ENCODE measurements around the gene MAPRE2.
A peak's percentile ranks its signal among the peaks of the same experiment; 100 is the strongest.

The MAPRE2 gene

DNA sequence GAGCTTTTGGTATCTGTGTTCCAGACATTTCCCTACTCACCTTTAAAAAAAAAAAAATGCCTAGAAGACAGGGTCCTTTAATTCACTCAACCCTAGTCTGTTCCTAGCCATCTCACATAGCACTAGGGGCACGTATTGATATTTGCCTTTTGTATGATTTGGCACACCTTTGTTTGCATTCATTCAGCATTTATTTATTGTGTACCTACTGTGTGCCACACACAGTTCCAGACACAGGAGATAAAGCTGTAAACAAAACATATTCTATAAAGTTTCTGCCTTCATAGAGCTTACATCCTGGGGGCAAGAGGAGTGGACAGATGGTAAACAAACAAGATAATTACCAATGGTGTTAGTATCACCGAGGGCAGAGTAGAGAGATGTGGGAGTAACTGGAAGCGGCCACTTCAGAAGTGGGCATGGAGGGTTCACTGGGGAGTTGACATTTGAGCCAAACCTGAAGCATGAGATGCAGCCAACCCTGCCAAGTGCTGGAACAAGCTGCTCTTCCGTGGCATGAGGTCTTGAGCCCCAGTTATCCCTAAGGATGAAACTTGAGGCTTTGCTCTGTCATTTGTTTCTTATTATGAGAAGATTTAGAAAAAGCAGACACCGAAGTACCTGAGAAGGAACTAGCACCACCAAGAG is 18.2 kb downstream of the MAPRE2 start:
- no peak overlapping the region for H3K9ac ChIP-seq (ENCODE audit: low read length in 5 of 5)
- H3K27ac ChIP-seq (ENCODE audit: low read depth, low read length): no peak overlapping the region
- H3K36me3 ChIP-seq (ENCODE audit: control insufficient read depth in 5 of 5, insufficient read depth in 5 of 5, low read length in 5 of 5): no peaks in the 10 kb centered on the region
- H3K4me3 ChIP-seq (ENCODE audit: low read depth in 1 of 5, low read length in 5 of 5): no peak overlapping the region
- peaks cover 0 to 10% (median 8%) of the 10 kb centered on the region in 5 donors for H3K4me1 ChIP-seq (ENCODE audit: control insufficient read depth in 5 of 5, insufficient read depth in 5 of 5, low read length in 5 of 5)
- no peaks in the 10 kb centered on the region for H3K27me3 ChIP-seq (ENCODE audit: control insufficient read depth in 5 of 5, insufficient read depth in 4 of 5, low read length in 5 of 5)
- no peaks in the 10 kb centered on the region for H3K9me3 ChIP-seq (ENCODE audit: control insufficient read depth in 5 of 5, low read length in 5 of 5)

DNA sequence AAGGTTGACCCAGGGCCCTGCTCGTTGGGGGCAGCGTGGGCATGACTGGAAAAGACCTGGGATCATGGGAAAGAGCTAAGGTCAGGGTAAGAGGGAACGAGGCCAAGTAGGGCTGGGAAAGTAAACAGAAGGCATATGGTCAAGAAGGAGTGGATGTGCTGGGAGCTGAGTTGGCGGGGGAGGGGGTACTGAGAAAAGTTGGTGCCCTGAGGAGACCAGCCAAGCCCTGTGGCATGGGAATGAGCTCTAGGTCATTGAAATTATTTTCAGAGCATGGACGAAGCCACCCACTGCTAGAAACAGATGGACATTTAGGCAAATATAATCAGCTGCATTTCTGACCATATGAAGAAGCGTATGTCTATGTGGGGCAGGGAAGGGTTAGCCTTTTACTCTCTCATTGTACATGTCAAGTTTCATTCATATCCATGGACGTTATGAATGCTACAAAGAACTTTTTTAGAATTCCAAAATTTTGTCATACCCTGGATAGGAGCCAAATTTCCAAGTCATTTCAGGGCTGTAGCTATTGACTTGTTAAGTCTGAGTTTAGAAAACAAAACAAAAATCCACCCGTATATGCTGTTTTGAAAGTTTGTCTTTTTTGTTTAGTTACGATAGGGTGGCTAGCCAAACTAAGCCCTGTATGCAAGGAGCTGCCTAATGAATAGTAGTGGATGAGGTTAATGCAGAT is 19.1 kb downstream of the MAPRE2 start:
- Histone ChIP-seq H3K27ac (ENCODE audit: low read depth, low read length) (no peak overlapping the region), H3K9me3 (ENCODE audit: control insufficient read depth in 5 of 5, low read length in 5 of 5) (no peaks in the 10 kb centered on the region), H3K4me3 (ENCODE audit: low read depth in 1 of 5, low read length in 5 of 5) (no peak overlapping the region), H3K36me3 (ENCODE audit: control insufficient read depth in 5 of 5, insufficient read depth in 5 of 5, low read length in 5 of 5) (no peaks in the 10 kb centered on the region), H3K9ac (ENCODE audit: low read length in 5 of 5) (no peak overlapping the region), H3K4me1 (ENCODE audit: control insufficient read depth in 5 of 5, insufficient read depth in 5 of 5, low read length in 5 of 5) (peaks cover 0 to 10% (median 8%) of the 10 kb centered on the region in 5 donors), H3K27me3 (ENCODE audit: control insufficient read depth in 5 of 5, insufficient read depth in 4 of 5, low read length in 5 of 5) (no peaks in the 10 kb centered on the region)

DNA sequence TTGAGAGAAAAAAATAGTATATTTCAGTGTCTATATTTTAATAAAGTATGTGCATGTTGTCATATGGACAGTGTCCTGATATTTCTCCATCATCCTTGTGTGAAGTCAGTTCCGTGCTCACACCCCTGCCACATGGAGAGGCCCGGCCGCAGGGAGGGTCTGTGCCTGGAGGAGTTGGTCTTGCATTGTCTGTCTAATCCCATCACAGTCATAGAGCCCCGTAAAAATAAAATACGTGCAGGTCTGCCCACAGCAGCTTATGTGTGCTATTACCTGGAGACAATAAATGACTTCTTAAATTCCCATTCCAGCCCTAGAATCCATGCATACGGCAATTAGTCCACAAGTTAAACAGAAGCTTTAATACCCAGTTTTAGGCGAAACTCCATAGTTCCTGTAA is 20.1 kb downstream of the MAPRE2 start:
- Histone ChIP-seq H3K9ac (ENCODE audit: low read length in 5 of 5) (no peak overlapping the region), H3K36me3 (ENCODE audit: control insufficient read depth in 5 of 5, insufficient read depth in 5 of 5, low read length in 5 of 5) (no peaks in the 10 kb centered on the region), H3K4me3 (ENCODE audit: low read depth in 1 of 5, low read length in 5 of 5) (no peak overlapping the region), H3K27ac (ENCODE audit: low read depth, low read length) (no peak overlapping the region), H3K4me1 (ENCODE audit: control insufficient read depth in 5 of 5, insufficient read depth in 5 of 5, low read length in 5 of 5) (peaks cover 0 to 10% (median 8%) of the 10 kb centered on the region in 5 donors), H3K9me3 (ENCODE audit: control insufficient read depth in 5 of 5, low read length in 5 of 5) (no peaks in the 10 kb centered on the region), H3K27me3 (ENCODE audit: control insufficient read depth in 5 of 5, insufficient read depth in 4 of 5, low read length in 5 of 5) (no peaks in the 10 kb centered on the region)

- peaks cover 0 to 10% (median 8%) of the 10 kb centered on the region in 5 donors for H3K4me1 ChIP-seq (ENCODE audit: control insufficient read depth in 5 of 5, insufficient read depth in 5 of 5, low read length in 5 of 5)
- H3K9ac ChIP-seq (ENCODE audit: low read length in 5 of 5): no peak overlapping the region
- H3K36me3 ChIP-seq (ENCODE audit: control insufficient read depth in 5 of 5, insufficient read depth in 5 of 5, low read length in 5 of 5): no peaks in the 10 kb centered on the region
- H3K27me3 ChIP-seq (ENCODE audit: control insufficient read depth in 5 of 5, insufficient read depth in 4 of 5, low read length in 5 of 5): no peaks in the 10 kb centered on the region
- H3K27ac ChIP-seq (ENCODE audit: low read depth, low read length): no peak overlapping the region
- H3K9me3 ChIP-seq (ENCODE audit: control insufficient read depth in 5 of 5, low read length in 5 of 5): no peaks in the 10 kb centered on the region
- H3K4me3 ChIP-seq (ENCODE audit: low read depth in 1 of 5, low read length in 5 of 5): no peak overlapping the region
Observed at GRCh38 chr18:35061804-35062203, 20.6 kb downstream of the MAPRE2 start.

DNA sequence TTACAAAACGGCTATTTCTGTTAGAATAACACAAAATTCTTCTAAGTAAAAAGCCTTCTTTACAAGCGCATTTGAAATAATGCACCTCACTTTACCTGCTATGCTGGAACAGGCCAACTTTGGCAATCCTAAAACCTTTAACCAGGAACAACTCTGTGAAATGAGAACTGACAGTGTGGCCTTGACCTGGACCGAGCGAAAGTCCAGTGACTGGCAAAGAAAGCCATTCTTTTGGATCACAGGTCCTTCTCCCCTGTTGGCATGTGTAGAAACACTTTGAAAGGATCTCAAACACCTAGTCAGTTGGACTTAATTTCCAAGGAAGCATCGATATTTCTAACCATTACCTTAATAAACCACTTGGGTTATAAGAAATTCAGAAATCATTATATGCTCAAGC is 21.2 kb downstream of the MAPRE2 start:
- Histone ChIP-seq H3K36me3 (ENCODE audit: control insufficient read depth in 5 of 5, insufficient read depth in 5 of 5, low read length in 5 of 5) (no peaks in the 10 kb centered on the region), H3K27ac (ENCODE audit: low read depth, low read length) (no peak overlapping the region), H3K4me1 (ENCODE audit: control insufficient read depth in 5 of 5, insufficient read depth in 5 of 5, low read length in 5 of 5) (peaks cover 0 to 10% (median 8%) of the 10 kb centered on the region in 5 donors), H3K27me3 (ENCODE audit: control insufficient read depth in 5 of 5, insufficient read depth in 4 of 5, low read length in 5 of 5) (no peaks in the 10 kb centered on the region), H3K9ac (ENCODE audit: low read length in 5 of 5) (no peak overlapping the region), H3K9me3 (ENCODE audit: control insufficient read depth in 5 of 5, low read length in 5 of 5) (no peaks in the 10 kb centered on the region), H3K4me3 (ENCODE audit: low read depth in 1 of 5, low read length in 5 of 5) (no peak overlapping the region)

DNA sequence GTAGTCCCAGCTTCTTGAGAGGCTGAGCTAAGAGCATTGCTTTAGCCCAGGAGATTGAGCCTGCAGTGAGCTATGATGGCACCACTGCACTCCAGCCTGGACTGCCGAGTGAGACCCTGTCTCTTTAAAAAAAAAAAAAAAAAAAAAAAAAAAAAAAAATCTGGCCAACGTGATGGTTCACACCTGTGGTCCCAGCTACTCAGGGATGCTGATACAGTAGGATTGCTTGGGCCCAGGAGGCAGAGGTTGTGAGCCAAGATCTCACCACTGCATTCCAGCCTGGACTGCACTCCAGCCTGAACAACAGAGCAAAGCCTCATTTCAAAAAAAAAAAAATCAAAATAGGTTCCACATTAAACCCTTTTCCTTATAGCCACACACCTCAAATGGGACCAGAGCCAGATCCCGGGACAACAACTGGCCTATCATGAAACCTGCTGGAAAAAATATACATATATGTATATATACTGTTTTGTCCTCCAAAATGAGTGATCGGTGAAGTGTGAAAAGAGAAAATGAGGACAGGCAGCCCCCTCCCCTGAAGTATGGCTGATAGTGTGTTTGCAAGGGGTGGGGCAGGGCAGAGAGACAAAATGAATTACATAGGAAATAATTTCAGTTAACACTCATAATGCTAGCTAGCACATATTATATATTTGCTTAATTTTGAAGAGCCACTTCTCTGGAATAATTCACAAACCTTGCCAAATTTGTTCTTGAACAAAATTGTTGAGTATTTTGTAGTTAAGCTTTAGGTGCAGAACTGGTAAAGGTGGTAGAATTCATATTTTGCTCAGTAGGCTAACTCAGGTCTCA is 22.9 kb downstream of the MAPRE2 start:
- Histone ChIP-seq H3K27ac (ENCODE audit: low read depth, low read length) (no peak overlapping the region), H3K9me3 (ENCODE audit: control insufficient read depth in 5 of 5, low read length in 5 of 5) (no peaks in the 10 kb centered on the region), H3K36me3 (ENCODE audit: control insufficient read depth in 5 of 5, insufficient read depth in 5 of 5, low read length in 5 of 5) (no peaks in the 10 kb centered on the region), H3K9ac (ENCODE audit: low read length in 5 of 5) (no peak overlapping the region), H3K27me3 (ENCODE audit: control insufficient read depth in 5 of 5, insufficient read depth in 4 of 5, low read length in 5 of 5) (no peaks in the 10 kb centered on the region), H3K4me1 (ENCODE audit: control insufficient read depth in 5 of 5, insufficient read depth in 5 of 5, low read length in 5 of 5) (peaks cover 0 to 10% (median 8%) of the 10 kb centered on the region in 5 donors), H3K4me3 (ENCODE audit: low read depth in 1 of 5, low read length in 5 of 5) (no peak overlapping the region)

- Histone ChIP-seq H3K4me3 (ENCODE audit: low read depth in 1 of 5, low read length in 5 of 5) (no peak overlapping the region), H3K4me1 (ENCODE audit: control insufficient read depth in 5 of 5, insufficient read depth in 5 of 5, low read length in 5 of 5) (peaks cover 0 to 10% (median 6%) of the 10 kb centered on the region in 5 donors), H3K27me3 (ENCODE audit: control insufficient read depth in 5 of 5, insufficient read depth in 4 of 5, low read length in 5 of 5) (no peaks in the 10 kb centered on the region), H3K9ac (ENCODE audit: low read length in 5 of 5) (no peak overlapping the region), H3K27ac (ENCODE audit: low read depth, low read length) (no peak overlapping the region), H3K36me3 (ENCODE audit: control insufficient read depth in 5 of 5, insufficient read depth in 5 of 5, low read length in 5 of 5) (peaks cover 0 to 8% (median 6%) of the 10 kb centered on the region in 5 donors), H3K9me3 (ENCODE audit: control insufficient read depth in 5 of 5, low read length in 5 of 5) (no peaks in the 10 kb centered on the region)
Observed at GRCh38 chr18:35067454-35067853, 26.2 kb downstream of the MAPRE2 start.

- Histone ChIP-seq H3K27ac (ENCODE audit: low read depth, low read length) (peak overlapping the region; percentile 21), H3K4me1 (ENCODE audit: control insufficient read depth in 5 of 5, insufficient read depth in 5 of 5, low read length in 5 of 5) (peaks cover 0 to 11% (median 10%) of the 10 kb centered on the region in 5 donors), H3K36me3 (ENCODE audit: control insufficient read depth in 5 of 5, insufficient read depth in 5 of 5, low read length in 5 of 5) (peaks cover 0 to 8% (median 6%) of the 10 kb centered on the region in 5 donors), H3K9me3 (ENCODE audit: control insufficient read depth in 5 of 5, low read length in 5 of 5) (no peaks in the 10 kb centered on the region), H3K9ac (ENCODE audit: low read length in 5 of 5) (no peak overlapping the region), H3K27me3 (ENCODE audit: control insufficient read depth in 5 of 5, insufficient read depth in 4 of 5, low read length in 5 of 5) (no peaks in the 10 kb centered on the region), H3K4me3 (ENCODE audit: low read depth in 1 of 5, low read length in 5 of 5) (no peak overlapping the region)
Observed at GRCh38 chr18:35071819-35072247, 30.6 kb downstream of the MAPRE2 start.

- Histone ChIP-seq H3K4me1 (ENCODE audit: control insufficient read depth in 5 of 5, insufficient read depth in 5 of 5, low read length in 5 of 5) (peaks cover 0 to 11% (median 10%) of the 10 kb centered on the region in 5 donors), H3K27me3 (ENCODE audit: control insufficient read depth in 5 of 5, insufficient read depth in 4 of 5, low read length in 5 of 5) (no peaks in the 10 kb centered on the region), H3K9me3 (ENCODE audit: control insufficient read depth in 5 of 5, low read length in 5 of 5) (no peaks in the 10 kb centered on the region), H3K4me3 (ENCODE audit: low read depth in 1 of 5, low read length in 5 of 5) (no peak overlapping the region), H3K36me3 (ENCODE audit: control insufficient read depth in 5 of 5, insufficient read depth in 5 of 5, low read length in 5 of 5) (peaks cover 0 to 8% (median 6%) of the 10 kb centered on the region in 5 donors), H3K9ac (ENCODE audit: low read length in 5 of 5) (no peak overlapping the region), H3K27ac (ENCODE audit: low read depth, low read length) (no peak overlapping the region)
Observed at GRCh38 chr18:35072616-35073015, 31.4 kb downstream of the MAPRE2 start.

Data from subcutaneous abdominal adipose tissue (tissue), 5 donors.